HG03045 (cell line): ENCODE results near the gene CAMKMT.
A peak's percentile ranks its signal among the peaks of the same experiment; 100 is the strongest.

ENCODE experiments used
- ATAC-seq: cut with Tn5 transposase; IDR thresholded peaks from one replicate; pipeline ENCODE4 v1.9.1; 2021; ENCODE audit warnings: mild to moderate bottlenecking, moderate library complexity; ENCODE audit not compliant: unreplicated experiment

Gene CAMKMT

GRCh38 chr2:44723921-44724320, 362.2 kb downstream of the CAMKMT start:
- ATAC-seq, result no peak

GRCh38 chr2:44730593-44730992, 368.8 kb downstream of the CAMKMT start:
- no peak for ATAC-seq

DNA sequence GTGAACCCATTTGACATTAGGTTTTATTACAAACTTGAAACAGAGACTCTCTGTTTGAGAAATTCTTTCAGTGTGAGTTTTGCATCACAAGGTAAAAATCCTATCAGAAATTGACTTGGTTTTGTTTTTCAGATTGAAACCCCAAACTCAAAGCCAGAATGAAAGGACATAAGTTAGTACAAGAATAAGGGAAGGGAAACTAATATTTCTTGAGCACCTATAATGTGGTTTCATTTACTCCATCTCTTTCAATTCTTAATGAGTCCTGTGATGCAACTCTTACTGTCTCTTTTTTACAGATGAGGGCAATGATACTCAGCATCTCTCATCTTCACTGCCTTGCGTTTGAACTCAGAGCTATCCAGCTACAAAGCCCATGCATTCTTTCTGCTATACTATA, 369.8 kb downstream of the CAMKMT start:
- ATAC-seq, result peak; percentile 83

DNA sequence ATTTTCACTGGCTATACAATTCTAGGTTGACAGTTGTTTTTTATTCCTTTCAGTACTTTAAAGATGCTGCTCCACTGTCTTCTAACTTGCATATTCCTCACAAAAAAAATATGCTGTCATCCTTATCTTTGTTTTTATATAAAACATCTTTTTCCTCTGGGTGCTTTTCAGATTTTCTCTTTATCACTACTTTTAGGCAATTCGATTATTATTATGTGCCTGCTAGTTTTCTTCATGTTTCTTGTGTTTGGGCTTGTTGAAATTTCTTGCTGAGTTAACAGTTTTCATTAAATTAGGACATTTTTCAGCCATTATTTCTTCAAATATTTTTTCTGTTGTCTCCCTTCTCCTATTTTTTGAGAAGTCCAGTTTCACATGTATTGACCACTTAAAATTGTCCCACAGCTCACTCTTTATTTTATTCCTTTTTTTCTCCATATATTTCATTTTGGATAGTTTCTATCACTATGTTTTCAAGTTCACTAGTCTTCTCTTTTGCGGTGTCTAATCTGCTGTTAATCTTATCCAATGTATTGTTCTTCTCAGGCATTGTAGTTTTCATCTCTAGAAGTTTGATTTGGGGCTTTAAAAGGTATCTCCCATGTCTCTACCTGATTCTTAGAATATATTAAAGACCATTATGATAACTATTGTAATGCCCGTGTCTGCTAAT, 374.7 kb downstream of the CAMKMT start:
- ATAC-seq, result no peak

DNA sequence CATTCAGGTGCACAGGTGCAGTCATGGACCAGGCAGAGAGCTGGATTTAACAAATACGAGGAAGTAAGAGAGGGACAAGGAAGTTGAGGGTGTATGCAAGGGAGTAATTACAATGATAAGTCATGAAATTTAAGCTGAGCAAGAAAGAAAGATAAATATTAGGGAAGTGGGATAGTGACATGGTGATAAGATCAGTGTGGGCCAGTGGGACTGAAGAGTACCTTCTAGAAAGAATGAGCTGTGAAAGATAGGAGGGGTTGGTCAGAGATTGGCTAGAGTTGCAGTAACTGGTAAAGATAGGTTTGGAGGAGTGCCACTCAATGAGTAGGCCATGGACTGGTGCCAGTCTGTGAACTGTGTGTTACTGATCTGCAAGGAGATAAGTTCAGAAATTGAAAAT, 378.9 kb downstream of the CAMKMT start:
- no peak for ATAC-seq

GRCh38 chr2:44741507-44741906, 379.8 kb downstream of the CAMKMT start:
- ATAC-seq, result no peak

GRCh38 chr2:44742057-44742456, 380.3 kb downstream of the CAMKMT start:
- ATAC-seq, result no peak

DNA sequence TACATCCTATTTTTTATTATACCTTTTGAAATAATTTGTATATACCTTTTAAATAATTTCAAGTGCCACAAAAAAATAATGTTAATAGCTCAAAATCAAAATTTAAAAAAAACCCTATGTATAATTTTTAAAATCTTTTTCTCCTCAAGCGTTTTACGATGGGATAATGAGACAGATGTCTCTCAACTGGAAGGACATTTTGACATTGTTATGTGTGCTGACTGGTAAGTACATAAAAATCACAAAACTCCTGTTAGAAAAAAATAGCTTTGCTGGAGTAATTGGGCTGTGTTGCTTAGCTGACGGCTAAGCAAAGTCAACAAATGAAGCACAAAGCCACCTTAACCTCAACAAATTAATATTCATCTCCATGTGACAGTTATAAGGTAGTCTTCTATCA, 381.7 kb downstream of the CAMKMT start:
- no peak for ATAC-seq

- no peak for ATAC-seq
Observed at GRCh38 chr2:44744961-44745892, 383.5 kb downstream of the CAMKMT start.

DNA sequence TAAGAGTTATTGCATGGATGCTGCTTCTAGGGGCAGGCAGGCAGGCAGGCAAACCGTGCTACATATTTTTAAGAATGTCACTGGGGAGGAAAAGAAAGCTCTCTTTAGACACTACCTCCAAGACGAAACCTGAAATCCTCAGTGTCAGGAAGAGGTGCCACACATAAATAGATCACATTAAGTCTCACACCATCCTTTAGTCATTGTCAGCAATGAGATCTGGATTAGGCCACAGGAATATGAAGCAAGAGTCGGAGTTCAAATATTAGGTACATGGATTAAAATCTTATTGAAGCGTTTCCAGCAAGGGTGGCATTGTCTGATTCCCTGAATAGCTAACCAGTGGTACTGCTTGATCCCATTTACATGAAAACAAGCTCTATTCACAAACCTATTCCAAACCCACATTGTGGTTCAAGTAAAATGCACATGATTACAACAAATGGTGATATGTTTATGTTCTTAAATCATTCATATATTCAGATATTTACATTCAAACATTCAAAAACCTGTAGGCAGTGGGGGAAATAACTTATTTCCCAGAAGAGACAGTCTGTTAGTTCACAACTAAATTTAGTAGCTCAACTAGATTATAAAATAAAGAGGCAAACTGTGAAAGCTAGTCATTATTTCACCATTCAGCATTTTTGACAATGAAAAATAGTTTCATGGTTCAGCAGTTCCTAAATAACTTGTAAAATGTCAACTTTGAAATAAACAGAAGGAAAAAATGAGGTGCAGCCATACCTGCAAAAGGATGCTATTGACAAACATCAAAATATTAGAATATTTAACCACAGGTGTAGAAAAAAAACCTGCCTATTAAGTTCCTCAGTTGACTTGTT, 384.4 kb downstream of the CAMKMT start:
- no peak for ATAC-seq

GRCh38 chr2:44746856-44747615, 385.3 kb downstream of the CAMKMT start:
- no peak for ATAC-seq

DNA sequence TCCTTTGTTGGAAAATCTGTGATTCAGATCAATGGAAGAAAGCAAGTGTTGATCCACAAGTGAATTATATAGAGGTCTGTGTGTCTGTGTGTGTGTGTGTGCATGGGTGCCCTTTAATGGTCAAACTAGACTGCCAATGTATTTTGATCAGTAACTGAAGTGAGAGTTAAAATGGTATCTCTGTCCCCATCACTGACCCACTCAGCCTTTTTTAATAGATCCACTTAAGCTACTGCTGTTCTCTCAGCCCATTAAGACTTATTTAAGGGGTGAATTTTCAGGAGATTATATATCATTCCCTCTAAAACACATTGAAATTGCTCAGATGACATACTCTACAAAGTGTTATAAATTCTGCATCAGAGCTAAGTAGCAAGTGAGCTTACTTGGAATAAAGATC, 386.0 kb downstream of the CAMKMT start:
- no peak for ATAC-seq

GRCh38 chr2:44751754-44752479, 390.2 kb downstream of the CAMKMT start:
- ATAC-seq, result no peak

DNA sequence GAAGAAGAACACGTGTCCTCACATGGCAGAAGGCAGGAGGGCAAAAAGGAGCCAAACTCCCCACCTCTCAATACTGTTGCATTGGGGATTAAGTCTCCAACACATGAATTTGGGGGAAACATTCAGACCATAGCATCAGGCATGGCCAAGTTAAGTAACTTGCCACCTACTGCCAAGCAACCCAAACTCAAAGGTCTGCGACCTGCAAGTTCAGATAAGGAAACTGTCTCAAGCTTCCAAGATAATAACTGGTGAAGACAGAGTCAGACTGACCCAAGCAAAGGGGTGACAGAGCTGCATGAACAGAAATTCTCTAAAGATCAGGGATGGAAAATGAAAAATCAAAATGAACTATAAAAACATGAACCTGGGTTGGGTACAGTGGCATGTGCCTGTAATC, 391.0 kb downstream of the CAMKMT start:
- no peak for ATAC-seq

GRCh38 chr2:44753552-44754285, 392.0 kb downstream of the CAMKMT start:
- no peak for ATAC-seq

DNA sequence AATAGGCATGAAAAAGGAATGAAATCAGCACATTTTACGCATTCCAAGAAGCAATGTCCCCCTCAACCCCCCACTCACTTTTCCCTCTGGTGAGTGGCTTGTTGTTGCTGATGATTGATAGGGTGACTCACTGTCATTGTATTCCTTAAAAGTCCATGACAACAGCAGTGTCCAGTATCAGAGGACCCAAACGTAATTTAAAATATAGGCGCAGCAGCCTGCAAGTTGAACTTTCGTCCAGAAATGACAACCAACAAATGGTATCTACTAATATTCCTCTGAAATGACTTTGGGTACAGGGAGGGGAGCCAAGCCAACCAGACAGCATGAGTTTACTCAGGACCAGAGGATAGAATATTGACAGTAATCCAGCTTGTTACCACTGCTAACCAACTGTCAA, 396.8 kb downstream of the CAMKMT start:
- no peak for ATAC-seq

DNA sequence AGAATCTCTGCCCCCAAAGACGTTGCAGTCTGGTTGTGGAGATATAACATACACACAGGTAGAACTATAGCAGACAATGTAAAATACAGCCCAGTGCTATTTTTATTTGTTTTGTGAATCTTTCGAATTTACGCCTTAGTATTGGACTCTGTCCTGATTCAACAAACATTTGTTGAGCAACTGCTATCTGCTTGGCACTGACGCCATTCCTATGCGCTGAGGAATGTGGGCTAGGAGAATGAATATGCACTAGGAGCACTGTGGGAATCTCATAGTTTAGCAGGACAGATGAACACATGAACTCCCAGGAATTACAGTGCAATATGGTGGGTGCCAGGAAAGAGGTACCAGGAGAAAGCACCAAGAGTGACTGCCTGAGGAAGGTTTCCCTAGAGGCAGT, 398.1 kb downstream of the CAMKMT start:
- ATAC-seq, result no peak

DNA sequence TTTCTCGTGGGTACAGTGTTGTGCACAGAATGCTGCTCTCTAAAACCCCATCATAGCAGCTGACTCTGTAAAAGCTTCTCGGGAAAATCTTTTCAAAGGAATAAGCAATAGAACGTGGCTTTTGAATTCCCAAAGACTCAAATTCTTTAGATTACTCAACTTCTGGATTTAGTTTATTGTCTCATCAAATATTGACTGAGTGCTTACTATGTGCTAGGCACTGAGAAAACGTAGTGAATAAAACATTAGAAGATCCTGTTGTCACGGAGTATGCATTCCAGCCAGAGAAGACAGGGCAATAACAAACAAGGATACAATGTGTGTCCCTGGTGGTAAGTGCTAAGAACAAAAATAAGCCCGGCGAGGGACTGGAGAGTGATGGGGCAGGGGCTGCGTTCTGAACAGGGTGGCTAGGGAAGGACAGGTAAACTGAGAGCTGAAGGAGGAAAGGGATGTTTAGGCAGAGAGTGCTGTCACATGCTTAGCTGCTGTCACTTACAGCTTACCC, 401.6 kb downstream of the CAMKMT start:
- no peak for ATAC-seq

DNA sequence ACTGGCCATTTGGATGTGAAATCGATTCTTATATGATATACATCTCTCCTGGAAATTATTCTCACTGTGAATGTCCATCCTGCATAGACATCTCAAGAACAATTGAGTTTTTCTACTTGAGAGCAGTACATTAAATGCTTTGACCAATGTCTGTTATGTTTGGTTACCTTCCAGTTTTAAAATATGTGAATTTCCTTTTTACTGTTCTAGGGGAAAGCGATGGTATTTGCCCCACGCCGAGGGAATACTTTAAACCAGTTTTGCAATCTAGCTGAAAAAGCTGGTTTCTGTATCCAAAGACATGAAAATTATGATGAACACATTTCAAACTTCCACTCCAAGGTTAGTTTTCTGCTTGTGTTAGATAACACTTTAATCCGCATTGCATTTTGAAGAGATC, 404.5 kb downstream of the CAMKMT start:
- ATAC-seq, result no peak
